GM04504 (cell line): ENCODE measurements around the gene LRRC27.

Experiments used
- DNase-seq: peaks from one replicate; pipeline ENCODE4 v3.0.0-alpha.2; 2012; ENCODE audit warnings: low read depth

LRRC27 gene

DNA sequence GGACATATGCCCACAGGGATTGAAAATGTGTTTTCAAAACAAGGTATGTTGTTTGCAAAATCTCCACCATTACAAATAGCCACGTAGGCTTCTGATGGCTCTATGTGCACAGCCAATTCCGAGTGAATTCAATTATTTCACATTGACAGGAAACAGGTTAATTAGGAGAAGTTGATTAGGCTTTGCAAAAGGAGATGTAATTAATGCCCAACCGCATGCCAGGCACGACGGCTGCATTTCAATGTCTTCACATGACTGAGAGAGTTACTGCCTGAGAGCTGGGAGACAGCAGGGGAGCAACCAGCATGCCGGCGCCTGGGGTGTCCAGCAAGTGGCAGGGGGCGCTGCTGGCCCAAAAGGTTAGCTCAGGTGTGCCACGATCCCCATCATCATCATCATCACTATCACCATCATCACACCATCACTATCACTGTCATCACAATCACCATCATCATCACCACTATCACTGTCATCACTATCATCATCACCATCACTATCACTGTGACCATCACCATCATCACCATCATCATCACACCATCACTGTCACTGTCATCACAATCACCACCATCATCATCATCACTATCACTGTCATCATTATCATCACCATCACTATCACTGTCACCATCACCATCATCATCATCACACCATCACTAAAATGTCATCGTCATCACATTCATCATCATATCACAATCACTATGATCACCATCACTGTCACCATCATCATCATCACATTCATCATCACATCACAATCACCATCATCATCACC is 95.2 kb downstream of the LRRC27 start:
- no peak for DNase-seq

DNA sequence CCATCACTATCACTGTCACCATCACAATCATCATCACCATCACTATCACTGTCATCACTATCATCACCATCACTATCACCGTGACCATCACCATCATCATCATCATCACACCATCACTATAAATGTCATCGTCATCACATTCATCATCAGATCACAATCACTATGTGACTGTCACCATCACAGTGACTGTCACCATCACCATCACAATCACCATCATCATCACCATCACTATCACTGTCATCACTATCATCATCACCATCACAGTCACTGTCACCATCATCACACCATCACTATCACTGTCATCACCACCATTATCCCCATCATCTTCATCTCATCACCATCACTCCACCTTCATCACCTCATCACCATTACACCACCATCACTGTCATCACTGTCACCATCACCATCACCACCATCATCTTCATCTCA is 96.0 kb downstream of the LRRC27 start:
- no peak for DNase-seq

DNA sequence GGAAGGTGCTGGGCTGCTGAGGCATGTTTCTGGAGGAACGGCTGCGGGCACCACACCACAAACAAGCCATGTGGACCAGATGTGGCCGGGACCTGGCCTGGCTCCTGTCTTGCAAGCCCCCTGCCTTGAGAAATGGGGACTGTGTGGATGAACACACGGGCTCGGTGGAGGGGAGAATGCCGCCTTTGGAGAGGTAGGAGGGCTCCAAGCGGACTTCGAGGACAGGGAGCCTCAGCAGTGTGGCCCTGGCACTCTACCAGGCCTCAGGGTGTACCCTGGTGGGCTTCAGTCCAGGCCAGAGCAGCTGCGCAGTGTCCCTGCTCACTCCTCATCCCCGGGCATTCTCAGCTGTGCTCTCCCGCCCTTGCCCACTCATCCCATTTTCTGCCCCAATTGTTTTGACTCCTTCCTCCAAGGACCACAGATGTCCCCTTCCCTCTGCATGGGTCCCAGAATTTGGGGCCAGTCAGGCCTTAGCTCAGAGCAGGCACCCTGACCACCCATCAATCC is 96.5 kb downstream of the LRRC27 start:
- DNase-seq, result no peak
